Esophagus muscularis mucosa (tissue), 4 donors: ENCODE data around the gene SORCS2.

Experiments
- CTCF ChIP-seq, 3 experiments: fragments of 200-600 bp in 2 of 3; fragments of 450-650 bp in 1 of 3; sonication (generic) in 2 of 3; IDR thresholded peaks; one replicate each; pipeline ENCODE4 v1.5.1; 2017 to 2019; ENCODE audit warnings: antibody characterized with exemption in 3 of 3, mild to moderate bottlenecking in 2 of 3, moderate library complexity in 1 of 3
- EP300 ChIP-seq: sonication (generic); formaldehyde crosslinking; IDR thresholded peaks from one replicate; pipeline ENCODE4 v1.6.1; 2017; ENCODE audit warnings: antibody characterized with exemption
- POLR2A ChIP-seq: fragments of 450-650 bp; IDR thresholded peaks from one replicate; pipeline ENCODE4 v1.6.1; 2017; ENCODE audit warnings: antibody characterized with exemption, moderate library complexity, mild to moderate bottlenecking, low read depth
- POLR2AphosphoS5 ChIP-seq, 2 donors: sonication (generic); formaldehyde crosslinking; IDR thresholded peaks; one replicate each; pipeline ENCODE4 v1.6.1; 2017; ENCODE audit warnings: antibody characterized with exemption in 2 of 2

- TF ChIP-seq CTCF (IDR thresholded peaks at IDR 0.05): no peak
- TF ChIP-seq POLR2AphosphoS5 (IDR thresholded peaks at IDR 0.05): no peak
- no peak for TF ChIP-seq POLR2A
- no peak for TF ChIP-seq EP300
Observed at GRCh38 chr4:7247521-7247920, 55.2 kb downstream of the SORCS2 start.
